ENCODE measurements around the gene PLCB4. TPM values are rescaled to one million over a fixed set of nuclear protein-coding genes. Genes with fewer than 3 reads are reported as not detected.
A peak's percentile ranks its signal among the peaks of the same experiment; 100 is the strongest.
"Not testable (repeated sequence)": the region's sequence is repeated elsewhere in the genome, so short reads cannot be mapped to it uniquely, and the experiment has no call there.

Gene PLCB4
- total RNA-seq, 1 donor from 2014 or later, result 16.4 TPM

GRCh38 chr20:9367746-9368145 lies 298.9 kb downstream of the PLCB4 start:
- DNase-seq, result peak; percentile 60

GRCh38 chr20:9368893-9369292 lies 300.0 kb downstream of the PLCB4 start:
- DNase-seq, result no peak

- DNase-seq, result no peak
Measured at GRCh38 chr20:9369557-9369956, 300.7 kb downstream of the PLCB4 start.

GRCh38 chr20:9374072-9374471 lies 305.2 kb downstream of the PLCB4 start:
- DNase-seq, result no peak

- DNase-seq, result no peak
Measured at GRCh38 chr20:9374480-9374879, 305.6 kb downstream of the PLCB4 start.

- no peak for DNase-seq
Measured at GRCh38 chr20:9375221-9375681, 306.4 kb downstream of the PLCB4 start.

GRCh38 chr20:9377007-9377406 lies 308.1 kb downstream of the PLCB4 start:
- no peak for DNase-seq

- DNase-seq, result not testable (repeated sequence)
Measured at GRCh38 chr20:9385345-9386310, 316.7 kb downstream of the PLCB4 start.

GRCh38 chr20:9388160-9388812 lies 319.4 kb downstream of the PLCB4 start:
- DNase-seq, result no peak

- DNase-seq, result no peak
Measured at GRCh38 chr20:9388813-9389161, 319.9 kb downstream of the PLCB4 start.

GRCh38 chr20:9389346-9389745 lies 320.5 kb downstream of the PLCB4 start:
- no peak for DNase-seq

GRCh38 chr20:9390441-9390840 lies 321.6 kb downstream of the PLCB4 start:
- no peak for DNase-seq

GRCh38 chr20:9392892-9393857 lies 324.3 kb downstream of the PLCB4 start:
- DNase-seq, result peak; percentile 85

GRCh38 chr20:9395971-9396370 lies 327.1 kb downstream of the PLCB4 start:
- no peak for DNase-seq

- no peak for DNase-seq
Measured at GRCh38 chr20:9397928-9398327, 329.0 kb downstream of the PLCB4 start.

GRCh38 chr20:9398882-9399281 lies 330.0 kb downstream of the PLCB4 start:
- DNase-seq, result no peak

GRCh38 chr20:9399322-9399721 lies 330.4 kb downstream of the PLCB4 start:
- no peak for DNase-seq

GRCh38 chr20:9400171-9401025 lies 331.5 kb downstream of the PLCB4 start:
- no peak for DNase-seq

- no peak for DNase-seq
Measured at GRCh38 chr20:9401371-9401770, 332.5 kb downstream of the PLCB4 start.

- DNase-seq, result no peak
Measured at GRCh38 chr20:9402141-9402540, 333.3 kb downstream of the PLCB4 start.

- DNase-seq, result no peak
Measured at GRCh38 chr20:9402546-9402945, 333.7 kb downstream of the PLCB4 start.
